HG03095 (cell line): ENCODE measurements around the gene ANKRD13A.
"Not testable (repeated sequence)": the region's sequence is repeated elsewhere in the genome, so short reads cannot be mapped to it uniquely, and the experiment has no call there.

Source experiments
- ATAC-seq: cut with Tn5 transposase; IDR thresholded peaks from one replicate; pipeline ENCODE4 v1.9.1; 2021; ENCODE audit warnings: moderate library complexity; ENCODE audit not compliant: unreplicated experiment

ANKRD13A gene

DNA sequence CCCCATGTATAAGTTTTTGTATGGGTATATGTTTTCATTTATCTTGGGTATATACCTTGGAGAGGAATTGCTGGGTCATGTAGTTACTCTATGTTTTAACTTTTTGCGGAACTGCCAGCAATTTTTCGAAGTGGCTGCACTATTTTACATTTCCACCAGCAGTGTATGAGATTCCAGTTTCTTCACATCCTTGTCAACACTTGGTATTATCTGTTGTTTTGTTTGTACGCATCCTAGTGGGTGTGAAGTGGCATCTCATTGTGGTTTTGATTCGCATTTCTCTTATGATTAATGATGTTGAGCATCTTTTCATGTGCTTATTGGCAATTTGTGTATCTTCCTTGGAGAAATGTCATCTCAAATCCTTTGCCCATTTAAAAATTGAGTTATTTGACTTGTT lies 6.9 kb downstream of the ANKRD13A start:
- no peak for ATAC-seq

DNA sequence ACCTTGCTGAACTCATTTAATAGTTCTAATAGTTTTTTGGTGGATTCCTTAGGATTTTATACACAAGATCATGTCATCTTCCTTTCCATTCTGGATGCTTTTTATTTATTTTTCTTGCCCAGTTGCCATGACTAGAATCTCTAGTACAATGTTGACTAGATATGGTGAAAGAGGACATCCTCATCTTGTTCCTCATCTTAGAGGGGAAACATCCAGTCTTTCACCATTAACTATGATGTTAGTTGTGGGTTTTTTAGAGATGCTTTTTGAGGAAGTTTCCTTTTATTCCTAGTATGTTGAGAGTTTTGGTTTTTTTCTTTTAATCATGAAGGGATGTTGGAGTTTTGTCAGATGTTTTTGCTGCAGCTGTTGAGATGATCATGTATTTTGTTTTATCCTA lies 8.7 kb downstream of the ANKRD13A start:
- ATAC-seq: no peak

DNA sequence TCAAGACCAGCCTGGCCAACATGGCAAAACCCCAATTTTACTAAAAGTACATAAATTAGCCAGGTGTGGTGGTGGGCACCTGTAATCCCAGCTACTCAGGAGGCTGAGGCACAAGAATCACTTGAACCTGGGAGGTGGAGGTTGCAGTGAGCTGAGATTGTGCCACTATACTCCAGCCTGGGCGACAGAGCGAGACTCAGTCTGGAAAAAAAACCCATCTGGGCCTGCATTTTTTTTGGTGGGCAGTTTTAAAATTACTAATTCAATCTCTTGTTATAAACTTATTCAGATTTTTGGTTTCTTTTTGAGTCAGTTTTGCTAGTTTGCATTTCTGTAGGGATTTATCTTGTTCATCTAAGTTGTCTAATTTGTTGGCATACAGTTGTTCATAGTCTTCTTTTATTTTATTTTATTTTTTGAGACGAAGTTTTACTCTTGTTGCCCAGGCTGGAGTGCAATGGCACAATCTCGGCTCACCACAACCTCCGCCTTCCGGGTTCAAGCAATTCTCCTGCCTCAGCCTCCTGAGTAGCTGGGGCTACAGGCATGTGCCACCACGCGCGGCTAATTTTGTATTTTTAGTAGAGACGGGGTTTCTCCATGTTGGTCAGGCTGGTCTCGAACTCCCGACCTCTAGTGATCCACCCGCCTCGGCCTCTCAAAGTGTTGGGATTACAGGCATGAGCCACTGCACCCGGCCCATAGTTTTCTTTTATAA lies 9.6 kb downstream of the ANKRD13A start:
- not testable (repeated sequence) for ATAC-seq

DNA sequence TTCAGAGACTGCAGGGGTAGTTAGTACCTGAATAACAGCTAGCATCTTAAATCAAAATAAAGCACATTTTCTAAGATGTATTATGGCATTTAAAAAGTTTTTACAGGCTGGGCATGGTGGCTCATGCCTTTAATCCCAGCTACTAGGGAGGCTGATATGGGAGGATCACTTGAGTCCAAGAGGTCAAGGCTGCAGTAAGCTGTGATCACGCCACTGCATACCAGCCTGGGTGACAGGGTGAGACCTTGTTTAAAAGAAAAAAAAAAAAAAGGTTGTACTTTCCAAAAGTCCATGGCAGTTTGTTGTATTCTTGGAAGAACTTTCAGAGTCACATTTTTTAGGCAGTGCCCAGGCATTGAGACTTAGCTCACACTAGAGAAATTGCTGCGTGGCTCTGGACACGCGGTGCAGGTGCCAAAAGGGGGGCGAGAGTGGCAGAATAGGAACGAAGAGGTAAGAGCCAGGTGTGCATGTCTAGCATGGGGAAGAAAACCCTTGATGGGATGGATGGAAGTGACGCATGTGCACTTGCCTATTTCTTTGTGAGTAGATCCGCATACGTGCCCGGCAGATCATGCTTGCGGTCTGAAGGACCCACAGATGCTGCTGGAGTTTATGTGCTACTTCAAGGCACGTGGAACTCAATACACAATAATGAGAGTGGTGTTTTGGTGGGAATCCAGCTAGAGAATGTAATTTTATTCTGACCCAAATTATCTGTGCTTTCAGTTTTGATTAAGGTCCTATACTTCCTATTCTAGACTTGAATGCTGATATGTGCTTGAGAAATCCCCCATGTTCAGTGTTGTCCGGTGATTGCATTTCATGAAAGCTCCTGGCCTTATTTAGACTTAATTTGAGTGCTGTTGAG lies 11.9 kb downstream of the ANKRD13A start:
- no peak for ATAC-seq

DNA sequence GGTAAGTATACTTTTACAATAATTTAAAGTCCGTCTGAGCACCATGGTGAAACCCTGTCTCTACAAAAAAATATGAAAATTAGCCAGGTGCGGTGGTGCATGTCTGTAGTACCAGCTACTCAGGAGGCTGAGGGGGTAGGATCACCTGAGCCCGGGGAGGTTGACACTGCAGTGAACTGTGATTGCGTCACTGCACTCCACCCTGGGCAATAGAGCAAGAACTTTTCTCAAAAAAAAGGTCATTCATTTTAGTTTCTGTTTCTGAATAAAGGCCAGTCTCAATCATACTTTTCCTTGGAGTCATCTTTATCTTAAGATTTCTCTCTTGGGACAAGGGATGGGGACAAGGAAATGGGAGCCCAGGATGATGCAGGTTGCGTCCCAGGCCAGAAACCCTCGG lies 12.9 kb downstream of the ANKRD13A start:
- no peak for ATAC-seq

DNA sequence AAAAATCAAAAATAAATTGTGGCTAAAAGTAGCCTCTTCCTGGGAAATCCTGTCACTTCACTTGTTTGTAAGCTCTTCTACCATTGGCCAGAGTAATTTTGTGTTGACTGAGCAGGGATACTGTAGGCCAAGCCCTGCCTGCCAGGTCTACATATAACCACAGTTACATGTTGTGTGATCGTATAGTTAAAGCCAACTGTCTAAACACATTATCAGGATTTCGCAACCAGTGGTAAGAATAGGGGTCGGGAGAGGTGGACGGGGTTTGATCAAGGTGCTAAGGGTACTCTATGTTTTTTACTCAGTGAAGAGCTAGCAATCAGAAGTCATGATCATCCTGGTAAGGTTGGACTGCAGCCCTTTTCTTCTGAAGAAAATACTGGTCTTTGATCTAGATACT lies 13.4 kb downstream of the ANKRD13A start:
- no peak for ATAC-seq

DNA sequence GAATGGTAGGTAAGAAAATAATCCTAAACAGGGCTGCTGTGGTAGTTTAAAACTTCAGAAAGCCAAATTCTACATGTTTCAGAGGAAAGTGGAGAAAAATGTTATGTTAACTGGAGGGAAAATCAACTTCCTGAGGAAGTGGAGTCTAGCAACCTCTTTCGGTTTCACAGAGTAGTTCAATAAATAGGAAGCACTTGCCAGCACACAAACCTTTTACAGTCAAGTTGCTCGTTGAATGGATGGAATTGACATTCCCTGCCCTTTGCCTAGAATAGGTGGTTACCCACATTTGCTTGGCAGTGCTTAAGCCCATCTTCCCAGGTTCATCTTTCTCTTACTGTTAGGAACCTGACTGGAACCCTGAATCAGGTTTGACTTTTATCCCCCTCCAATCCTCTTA lies 15.9 kb downstream of the ANKRD13A start:
- no peak for ATAC-seq

DNA sequence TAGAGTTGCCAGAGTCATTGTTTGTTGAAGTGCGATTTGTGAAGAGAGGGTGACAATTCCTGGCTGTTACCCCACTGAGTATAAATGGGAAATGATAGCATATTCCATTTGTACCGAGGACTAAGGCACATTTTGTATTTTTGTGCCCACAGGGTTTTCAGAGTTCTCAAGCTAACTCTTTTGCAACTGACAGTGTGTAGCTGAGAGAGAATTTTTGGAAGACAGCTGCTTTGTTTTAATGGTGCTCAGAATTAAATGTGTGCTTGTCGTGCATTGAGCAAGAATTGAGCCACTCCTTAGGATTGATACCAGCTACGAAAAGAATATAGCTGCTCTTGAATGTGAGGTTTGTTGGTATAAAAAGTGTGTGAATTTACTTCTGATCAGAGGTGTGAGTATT lies 21.7 kb downstream of the ANKRD13A start:
- ATAC-seq: no peak

DNA sequence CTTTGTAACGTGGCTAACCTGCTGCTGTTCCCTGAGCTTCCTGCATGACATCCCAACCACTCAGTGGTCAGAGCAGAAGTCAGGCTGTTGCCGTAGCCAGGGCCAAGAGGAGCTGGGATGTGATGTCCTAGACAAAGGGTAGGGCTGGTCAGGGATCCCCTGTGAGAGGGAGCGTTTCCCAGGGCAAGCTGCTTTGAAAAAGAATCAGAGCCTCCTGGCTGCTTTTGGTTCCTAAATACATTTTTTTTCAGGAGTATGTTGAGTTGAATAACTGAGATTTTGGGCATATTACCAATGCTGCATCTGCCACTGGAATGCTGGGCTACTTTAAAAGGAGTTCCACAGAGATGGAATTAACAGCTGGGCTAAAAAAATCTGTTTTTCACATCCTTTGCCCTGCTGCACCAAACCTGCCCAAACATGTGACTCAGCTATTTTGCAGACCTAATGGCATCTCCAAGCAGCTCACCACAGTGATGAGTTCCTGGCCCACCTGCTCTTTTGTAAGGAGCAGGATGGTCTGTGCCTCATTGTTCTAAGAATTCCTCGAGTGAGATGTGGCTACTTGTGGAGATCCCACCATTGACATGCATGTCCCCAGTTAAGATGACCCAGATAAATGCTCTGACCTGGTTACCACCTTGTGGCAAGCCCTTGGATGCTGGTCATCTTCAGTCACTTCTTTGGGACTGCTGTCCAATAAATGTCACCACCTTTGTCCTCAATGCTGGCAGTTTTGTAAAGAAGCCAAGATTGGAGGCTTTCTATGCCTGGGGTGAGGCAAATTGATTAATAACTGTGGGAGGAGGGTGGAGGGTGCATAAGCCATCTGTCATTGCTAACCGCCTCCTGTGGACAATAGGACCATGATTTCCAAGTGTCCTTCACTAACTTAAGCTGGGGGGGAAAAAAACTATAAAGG lies 24.1 kb downstream of the ANKRD13A start:
- no peak for ATAC-seq

DNA sequence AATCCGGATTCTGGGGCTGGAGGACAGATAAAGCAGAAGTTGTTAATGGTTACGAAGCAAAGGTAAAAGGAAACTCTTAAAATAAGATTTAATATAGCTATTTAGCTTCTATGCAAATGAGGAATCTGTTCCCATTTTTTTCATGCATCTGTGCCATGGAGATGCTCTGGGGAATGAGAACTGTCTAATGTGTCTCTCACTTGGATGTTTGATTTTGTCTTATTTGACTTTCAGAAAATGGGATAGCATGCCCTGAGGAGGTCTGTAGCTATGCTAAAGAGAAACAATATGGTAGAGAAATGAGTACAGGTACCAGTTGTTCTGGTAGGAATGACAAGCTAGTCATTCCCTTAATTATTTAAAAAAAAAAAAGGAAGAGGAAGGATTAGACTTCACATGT lies 24.8 kb downstream of the ANKRD13A start:
- ATAC-seq: no peak

DNA sequence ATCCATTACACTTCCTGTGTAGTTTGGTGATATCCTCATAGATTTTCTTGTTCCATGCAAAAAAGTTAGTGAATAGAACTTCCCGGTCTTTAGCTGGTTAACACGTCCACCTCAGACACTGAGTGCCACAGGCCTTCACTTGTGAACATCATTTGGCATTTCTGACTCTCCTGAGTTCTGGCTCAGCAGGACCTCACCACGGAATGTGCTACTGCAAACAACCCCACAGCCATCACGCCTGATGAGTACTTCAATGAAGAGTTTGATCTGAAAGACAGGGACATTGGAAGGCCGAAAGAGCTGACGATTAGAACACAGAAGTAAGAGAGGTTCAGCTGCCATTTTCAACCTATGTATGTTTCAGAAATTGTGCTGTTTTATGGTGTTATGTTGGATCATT lies 29.1 kb downstream of the ANKRD13A start:
- ATAC-seq: no peak

DNA sequence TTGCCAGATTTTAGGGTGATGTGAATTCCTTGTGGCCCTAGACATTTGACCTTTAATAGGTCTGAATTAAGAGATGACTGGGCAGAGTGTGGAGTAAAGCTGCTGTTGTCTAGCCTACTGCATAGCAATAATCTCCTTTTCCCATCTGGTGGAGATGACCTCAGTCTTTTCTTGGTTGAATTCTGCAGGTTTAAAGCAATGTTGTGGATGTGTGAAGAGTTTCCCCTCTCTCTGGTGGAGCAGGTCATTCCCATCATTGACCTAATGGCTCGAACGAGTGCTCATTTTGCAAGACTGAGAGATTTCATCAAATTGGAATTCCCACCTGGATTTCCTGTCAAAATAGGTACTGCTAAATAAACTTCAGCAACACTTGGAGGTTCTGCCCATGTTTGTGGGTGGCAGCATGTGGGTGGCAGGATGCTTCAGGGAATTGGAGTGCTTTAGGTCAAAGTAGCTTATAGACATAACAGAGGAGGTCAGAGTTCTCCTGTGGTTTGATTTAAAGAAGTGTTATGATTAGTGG lies 30.1 kb downstream of the ANKRD13A start:
- no peak for ATAC-seq

DNA sequence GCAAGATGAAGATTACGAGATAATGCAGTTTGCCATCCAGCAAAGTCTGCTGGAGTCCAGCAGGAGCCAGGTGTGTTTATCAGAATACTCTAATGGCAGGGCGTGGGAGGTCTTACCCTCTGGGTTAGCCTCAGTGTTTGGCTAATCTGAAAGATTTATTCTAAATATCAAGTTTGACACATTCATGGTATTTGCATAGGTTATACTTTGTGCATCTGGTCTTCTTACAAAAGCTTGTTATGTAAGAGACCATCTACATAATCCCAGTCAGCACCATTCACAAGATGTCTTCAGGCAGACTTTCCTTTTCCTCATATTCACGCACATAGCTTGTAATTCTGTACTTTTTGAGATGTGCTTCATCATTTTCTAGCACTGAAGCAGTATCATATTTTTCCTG lies 34.7 kb downstream of the ANKRD13A start:
- no peak for ATAC-seq

DNA sequence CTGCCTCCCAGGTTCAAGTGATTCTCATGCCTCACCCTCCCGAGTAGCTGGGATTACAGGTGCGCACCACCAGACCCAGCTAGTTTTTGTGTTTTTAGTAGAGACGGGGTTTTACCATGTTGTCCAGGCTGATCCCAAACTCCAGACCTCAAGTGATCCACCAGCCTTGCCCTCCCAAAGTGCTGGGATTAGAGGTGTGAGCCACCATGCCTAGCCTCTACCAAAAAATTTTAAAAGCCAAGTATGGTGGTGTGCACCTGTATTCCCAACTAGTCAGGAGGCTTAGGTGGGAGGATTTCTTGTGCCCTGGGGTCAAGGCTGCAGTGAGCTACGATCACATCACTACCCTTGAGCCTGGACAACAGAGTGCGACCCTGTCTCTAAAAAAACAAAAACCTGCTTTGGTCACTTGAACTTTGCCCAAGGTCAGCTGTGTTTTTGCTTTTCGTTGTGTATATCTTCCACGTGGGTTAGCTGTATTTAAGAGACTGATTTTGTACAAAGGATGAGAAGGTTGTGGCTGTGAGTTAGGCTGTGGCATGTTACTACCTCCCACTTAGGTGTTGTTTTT lies 36.4 kb downstream of the ANKRD13A start:
- ATAC-seq: no peak

DNA sequence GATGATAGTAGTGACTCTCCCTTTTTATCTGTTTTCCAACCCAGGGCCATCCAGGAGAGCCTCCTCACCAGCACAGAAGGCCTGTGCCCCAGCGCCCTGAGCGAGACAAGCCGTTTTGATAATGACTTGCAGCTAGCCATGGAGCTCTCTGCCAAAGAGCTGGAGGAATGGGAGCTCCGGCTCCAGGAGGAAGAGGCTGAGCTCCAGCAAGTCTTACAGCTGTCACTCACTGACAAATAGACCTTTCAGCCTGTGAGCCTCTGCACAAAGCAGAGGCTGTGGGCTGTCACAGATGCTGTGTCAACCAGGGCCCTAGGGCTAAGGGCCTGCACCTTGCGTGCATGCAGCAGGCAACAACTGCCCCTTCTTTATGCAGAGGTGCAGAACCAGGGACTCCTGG lies 38.1 kb downstream of the ANKRD13A start:
- ATAC-seq: no peak

DNA sequence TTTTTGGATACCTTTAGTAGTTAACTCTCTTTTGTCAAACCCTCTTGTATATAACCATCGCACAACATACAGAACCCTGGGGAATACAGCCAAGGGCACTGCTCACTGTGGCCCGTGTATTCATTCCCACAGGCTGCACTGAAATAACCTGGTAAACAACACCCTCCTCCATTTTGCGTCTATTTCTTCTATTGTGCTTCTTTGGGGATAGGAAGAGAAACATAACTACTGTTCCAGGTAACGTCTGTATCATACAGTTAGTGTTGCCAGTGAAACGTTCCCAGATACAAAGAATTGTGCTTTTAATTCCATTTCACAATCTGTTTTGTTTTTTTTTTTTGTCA lies 39.5 kb downstream of the ANKRD13A start:
- ATAC-seq: no peak

DNA sequence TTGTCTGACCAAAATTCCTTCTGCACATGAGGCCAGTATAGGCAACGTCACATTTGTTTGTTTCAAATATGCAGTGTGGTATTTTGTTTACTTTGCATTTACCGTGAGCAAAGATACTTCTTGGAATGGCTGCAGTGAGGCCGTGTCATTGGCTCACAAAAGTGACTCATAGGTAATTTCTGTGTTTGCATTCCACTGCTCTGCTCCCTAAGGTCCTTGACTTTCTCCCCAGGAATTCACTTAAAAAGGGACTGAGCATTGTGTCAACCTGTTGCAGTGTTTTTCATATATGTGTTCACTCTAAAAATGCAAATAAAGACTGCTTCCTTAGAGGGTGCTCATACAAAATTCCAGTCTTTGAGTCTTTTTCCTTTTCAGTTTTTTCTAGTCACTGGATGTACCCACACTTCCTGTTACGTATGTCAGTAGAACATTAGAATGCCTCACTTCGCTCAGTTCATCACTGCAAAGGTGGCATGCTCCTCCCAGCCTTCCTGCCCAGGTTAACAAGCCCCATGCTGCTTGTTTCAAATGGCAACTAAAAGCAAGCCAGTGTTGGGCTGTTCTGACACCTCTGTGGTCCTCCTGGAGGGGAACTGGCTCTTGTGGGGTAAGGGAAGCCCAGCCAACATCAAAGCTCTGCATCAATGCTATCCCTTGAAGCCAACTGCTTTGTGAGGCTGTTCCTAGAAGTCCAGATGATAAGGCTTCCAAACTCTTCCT lies 40.0 kb downstream of the ANKRD13A start:
- no peak for ATAC-seq

DNA sequence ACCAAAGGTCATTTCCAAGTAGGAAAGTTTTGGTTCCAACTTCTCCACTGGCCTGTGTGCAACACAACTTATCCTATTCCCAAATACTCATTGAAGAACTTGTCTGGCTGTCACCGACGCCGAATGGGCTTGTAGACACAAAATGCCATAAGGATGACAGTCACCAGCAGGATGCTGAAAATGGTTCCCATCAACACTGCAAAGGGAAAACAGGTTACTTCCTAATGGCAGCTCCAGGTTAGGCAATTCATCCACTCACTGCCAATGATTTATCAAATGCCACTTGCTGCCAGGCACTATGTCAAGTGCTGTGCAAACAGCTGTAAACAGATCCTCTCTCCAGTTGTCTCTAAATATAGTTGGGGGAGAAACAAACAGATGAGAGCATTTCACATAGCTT lies 43.0 kb downstream of the ANKRD13A start:
- ATAC-seq: no peak

DNA sequence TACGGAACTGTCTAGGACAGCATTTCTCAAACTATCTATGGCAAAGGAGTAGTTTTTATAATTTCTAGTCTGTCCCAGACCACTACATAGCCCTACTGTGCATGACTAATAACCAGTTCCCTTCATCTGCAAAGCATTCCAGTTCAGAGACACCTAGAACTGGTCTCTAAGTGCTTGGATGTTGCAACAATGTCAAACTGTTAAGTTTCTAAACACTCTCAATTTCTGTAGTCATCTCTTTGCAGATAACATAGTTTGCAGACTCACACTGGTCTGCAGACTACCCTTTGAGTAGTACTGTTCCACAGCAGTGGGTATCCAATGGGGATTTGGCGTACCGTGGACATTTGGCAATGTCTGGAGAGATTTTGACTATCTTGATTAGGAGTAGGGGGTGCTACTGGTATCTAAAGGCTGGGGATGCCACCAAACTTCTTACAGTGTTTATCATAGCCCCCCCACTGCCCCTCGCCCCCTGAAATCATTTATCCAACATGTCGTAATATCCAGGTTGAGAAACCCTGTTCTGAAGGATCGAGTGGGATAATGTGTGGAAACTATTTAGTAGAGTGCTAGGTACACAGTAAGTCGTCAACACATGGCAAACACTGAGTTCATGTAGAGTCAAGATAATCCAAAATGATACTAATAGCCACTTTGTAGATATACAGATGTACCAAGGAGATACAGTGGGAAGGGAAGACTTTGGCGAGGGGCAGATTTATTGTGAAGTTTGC lies 47.4 kb downstream of the ANKRD13A start:
- ATAC-seq: no peak
